ENCODE data around the gene EML4. TPM values are rescaled to one million over a fixed set of nuclear protein-coding genes. Genes with fewer than 3 reads are reported as not detected.

EML4 gene
- total and polyA plus RNA-seq, 10 donors: 25.4 to 176 (median 88.2) TPM

- DNase-seq: no peak
- peaks cover 0 to under 1% (median 0%) of the 10 kb centered on the region in 6 donors for H3K4me1 ChIP-seq
- WGBS, 5 donors: 95 to 99% (median 97%) methylated on average over 8 of the region's 8 CpGs
- peaks cover 0 to 96% (median 43%) of the 10 kb centered on the region in 6 donors for H3K36me3 ChIP-seq
- H3K4me3 ChIP-seq: no peak overlapping the region
- intact Hi-C loops (cut with DNase I; ENCODE audit: low total_unique reads): no loop called here
- H3K27me3 ChIP-seq (replicated peaks in 1 of 7): no peaks in the 10 kb centered on the region
- no peak for TF ChIP-seq POLR2AphosphoS5 (IDR thresholded peaks at IDR 0.05)
- TF ChIP-seq POLR2A (IDR thresholded peaks at IDR 0.05): no peak
- TF ChIP-seq, protein P1, sequence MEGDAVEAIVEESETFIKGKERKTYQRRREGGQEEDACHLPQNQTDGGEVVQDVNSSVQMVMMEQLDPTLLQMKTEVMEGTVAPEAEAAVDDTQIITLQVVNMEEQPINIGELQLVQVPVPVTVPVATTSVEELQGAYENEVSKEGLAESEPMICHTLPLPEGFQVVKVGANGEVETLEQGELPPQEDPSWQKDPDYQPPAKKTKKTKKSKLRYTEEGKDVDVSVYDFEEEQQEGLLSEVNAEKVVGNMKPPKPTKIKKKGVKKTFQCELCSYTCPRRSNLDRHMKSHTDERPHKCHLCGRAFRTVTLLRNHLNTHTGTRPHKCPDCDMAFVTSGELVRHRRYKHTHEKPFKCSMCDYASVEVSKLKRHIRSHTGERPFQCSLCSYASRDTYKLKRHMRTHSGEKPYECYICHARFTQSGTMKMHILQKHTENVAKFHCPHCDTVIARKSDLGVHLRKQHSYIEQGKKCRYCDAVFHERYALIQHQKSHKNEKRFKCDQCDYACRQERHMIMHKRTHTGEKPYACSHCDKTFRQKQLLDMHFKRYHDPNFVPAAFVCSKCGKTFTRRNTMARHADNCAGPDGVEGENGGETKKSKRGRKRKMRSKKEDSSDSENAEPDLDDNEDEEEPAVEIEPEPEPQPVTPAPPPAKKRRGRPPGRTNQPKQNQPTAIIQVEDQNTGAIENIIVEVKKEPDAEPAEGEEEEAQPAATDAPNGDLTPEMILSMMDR (IDR thresholded peaks at IDR 0.05 in 8 of 11, conservative IDR thresholded peaks at IDR 0.05 in 3 of 11): no peak
- no peak overlapping the region for H3K27ac ChIP-seq
- no peaks in the 10 kb centered on the region for H3K9me3 ChIP-seq
Measured at GRCh38 chr2:42348113-42348805, 179.1 kb downstream of the EML4 start.

DNA sequence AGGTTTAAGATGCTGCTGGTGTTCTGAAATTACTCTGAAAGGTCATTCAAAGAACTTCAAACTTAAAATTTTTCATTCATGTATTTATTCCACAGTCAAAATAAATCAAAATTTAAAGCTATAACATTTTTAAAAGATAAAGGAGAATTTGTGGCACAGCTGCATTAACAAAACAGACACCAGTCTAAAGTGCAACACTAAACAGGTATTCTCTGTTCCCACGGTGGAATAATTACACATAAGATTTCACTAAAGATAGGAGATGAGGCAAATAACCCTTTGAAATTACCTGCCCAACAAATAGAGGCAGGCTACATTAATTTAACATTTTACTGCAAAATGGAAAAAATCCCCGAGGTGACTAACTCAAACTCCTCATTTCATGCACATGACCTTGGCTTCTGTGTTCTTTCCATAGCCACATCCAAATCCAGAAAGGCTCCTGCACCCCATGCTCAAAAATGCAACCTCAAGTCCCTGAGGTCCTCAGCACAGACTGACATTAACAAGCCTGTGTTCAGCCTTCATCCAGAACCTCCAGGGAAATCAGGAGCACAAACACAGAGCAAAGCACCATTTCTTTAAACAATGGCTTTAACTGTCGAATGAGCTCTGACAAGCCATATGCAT, 181.4 kb downstream of the EML4 start:
- Histone ChIP-seq H3K9me3 (no peaks in the 10 kb centered on the region), H3K27me3 (replicated peaks in 1 of 7) (no peaks in the 10 kb centered on the region), H3K4me1 (peaks cover 0 to 23% (median 5%) of the 10 kb centered on the region in 6 donors), H3K36me3 (peaks cover 0 to 74% (median 41%) of the 10 kb centered on the region in 6 donors), H3K4me3 (no peak overlapping the region), H3K27ac (no peak overlapping the region)
- TF ChIP-seq, protein P1 (IDR thresholded peaks at IDR 0.05 in 8 of 11, conservative IDR thresholded peaks at IDR 0.05 in 3 of 11): no peak
- no peak for TF ChIP-seq POLR2AphosphoS5 (IDR thresholded peaks at IDR 0.05)
- no peak for TF ChIP-seq POLR2A (IDR thresholded peaks at IDR 0.05)
- no peak for DNase-seq
- intact Hi-C loops (cut with DNase I; ENCODE audit: low total_unique reads): no loop called here
- 88 to 93% (median 92%) methylated on average over 3 of the region's 3 CpGs for WGBS, 5 donors

DNA sequence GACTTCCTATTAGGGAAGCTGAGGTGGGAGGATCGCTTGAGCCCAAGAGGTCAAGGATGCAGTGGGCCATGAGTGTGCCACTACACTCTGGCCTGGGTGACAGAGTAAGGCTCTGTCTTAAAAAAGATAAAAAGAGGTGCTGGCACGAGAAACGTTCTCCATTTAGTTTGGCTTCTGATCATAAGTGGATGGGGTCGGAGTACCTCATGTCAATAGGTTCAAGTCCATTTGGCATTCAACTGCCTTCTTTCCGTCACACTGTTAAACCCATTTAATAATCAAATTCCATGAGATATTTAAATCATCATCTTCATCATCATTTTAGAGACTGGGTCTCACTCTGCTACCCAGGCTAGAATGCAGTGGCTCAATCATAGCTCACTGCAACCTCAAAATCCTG, 182.7 kb downstream of the EML4 start:
- H3K4me1 ChIP-seq: peaks cover 0 to 35% (median 5%) of the 10 kb centered on the region in 6 donors
- H3K4me3 ChIP-seq: no peak overlapping the region
- WGBS, 5 donors: 91 to 96% (median 94%) methylated on average over 5 of the region's 5 CpGs
- intact Hi-C loops (cut with DNase I; ENCODE audit: low total_unique reads): no loop called here
- H3K9me3 ChIP-seq: no peaks in the 10 kb centered on the region
- TF ChIP-seq, protein P1 (IDR thresholded peaks at IDR 0.05 in 8 of 11, conservative IDR thresholded peaks at IDR 0.05 in 3 of 11): no peak
- TF ChIP-seq POLR2A (IDR thresholded peaks at IDR 0.05) (no peak), POLR2AphosphoS5 (IDR thresholded peaks at IDR 0.05) (no peak)
- no peaks in the 10 kb centered on the region for H3K27me3 ChIP-seq (replicated peaks in 1 of 7)
- H3K36me3 ChIP-seq: peaks cover 0 to 71% (median 31%) of the 10 kb centered on the region in 6 donors
- H3K27ac ChIP-seq: no peak overlapping the region
- DNase-seq: no peak

- no peak overlapping the region for H3K27ac ChIP-seq
- no peak for DNase-seq
- intact Hi-C loops (cut with DNase I; ENCODE audit: low total_unique reads): no loop called here
- WGBS, 5 donors: 72 to 88% (median 75%) methylated on average over 5 of the region's 5 CpGs
- H3K4me1 ChIP-seq: peaks cover 2 to 55% (median 21%) of the 10 kb centered on the region in 6 donors
- TF ChIP-seq, protein P1 (IDR thresholded peaks at IDR 0.05 in 8 of 11, conservative IDR thresholded peaks at IDR 0.05 in 3 of 11): no peak
- no peak for TF ChIP-seq POLR2AphosphoS5 (IDR thresholded peaks at IDR 0.05)
- no peak for TF ChIP-seq POLR2A (IDR thresholded peaks at IDR 0.05)
- no peaks in the 10 kb centered on the region for H3K27me3 ChIP-seq (replicated peaks in 1 of 7)
- no peaks in the 10 kb centered on the region for H3K9me3 ChIP-seq
- no peak overlapping the region for H3K4me3 ChIP-seq
- peaks cover 0 to 54% (median 29%) of the 10 kb centered on the region in 6 donors for H3K36me3 ChIP-seq
Measured at GRCh38 chr2:42353792-42354429, 184.8 kb downstream of the EML4 start.

All from spleen (tissue), 11 donors.